ENCODE measurements around the gene CD164L2.

CD164L2 gene

DNA sequence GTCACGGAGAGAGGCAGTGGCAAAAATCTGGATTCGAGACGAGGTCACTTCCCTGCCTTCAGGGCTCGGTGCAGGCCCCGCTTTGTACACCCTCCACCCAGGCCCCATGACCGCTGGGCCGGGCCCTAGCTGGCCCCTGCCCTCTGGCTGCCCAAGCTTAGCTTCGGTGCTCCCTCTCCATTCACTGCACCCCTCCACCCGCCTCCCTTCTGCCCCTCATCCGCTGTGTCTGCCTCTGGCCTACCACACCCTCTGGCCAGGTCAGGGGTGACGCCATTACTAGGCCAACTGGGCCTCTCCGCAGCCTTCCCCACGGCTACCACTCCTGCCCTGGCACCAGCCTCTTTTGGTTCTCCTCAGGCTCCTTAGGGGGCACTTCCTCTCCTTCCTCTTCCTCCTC is 528 bp upstream of the CD164L2 start:
- DNase-seq: no peak

DNA sequence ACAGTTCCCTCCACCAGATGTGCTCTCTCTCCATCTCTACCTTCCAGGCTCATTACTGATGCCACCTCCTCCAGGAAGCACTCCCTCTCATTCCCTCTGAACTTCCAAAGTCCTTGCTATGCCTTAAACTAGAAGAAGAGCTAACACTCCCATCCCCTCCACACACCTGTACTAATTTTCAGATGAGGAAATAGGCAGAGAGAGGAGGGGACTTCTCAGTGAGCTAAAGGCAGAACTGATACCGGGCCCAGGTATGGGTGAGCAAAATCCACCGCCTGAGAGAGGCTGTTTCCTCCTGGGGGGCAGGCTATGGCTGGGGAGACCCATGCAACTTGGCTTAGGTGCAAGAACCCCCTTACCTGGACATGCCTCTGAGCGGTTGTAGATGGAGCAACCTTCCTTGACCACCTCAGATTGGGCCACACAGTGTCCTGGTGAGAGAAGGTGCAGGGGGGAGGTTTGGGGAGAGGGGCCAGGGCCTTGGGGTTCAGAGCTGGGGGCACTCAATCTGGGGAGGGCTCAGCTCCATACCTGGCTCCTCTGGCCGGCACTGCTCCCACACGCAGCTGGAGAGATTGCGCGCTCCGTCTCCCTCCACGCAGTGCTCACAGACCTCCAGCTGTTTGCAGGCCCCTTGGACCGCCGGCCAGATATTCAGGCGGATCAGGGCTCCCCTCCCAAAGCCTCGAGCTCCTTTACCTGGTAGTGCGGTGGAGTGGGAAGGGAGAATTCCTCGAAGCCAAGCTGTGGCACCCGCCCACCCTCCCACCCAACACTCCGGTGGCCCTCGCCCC is 967 bp downstream of the CD164L2 start:
- no peak for DNase-seq

DNA sequence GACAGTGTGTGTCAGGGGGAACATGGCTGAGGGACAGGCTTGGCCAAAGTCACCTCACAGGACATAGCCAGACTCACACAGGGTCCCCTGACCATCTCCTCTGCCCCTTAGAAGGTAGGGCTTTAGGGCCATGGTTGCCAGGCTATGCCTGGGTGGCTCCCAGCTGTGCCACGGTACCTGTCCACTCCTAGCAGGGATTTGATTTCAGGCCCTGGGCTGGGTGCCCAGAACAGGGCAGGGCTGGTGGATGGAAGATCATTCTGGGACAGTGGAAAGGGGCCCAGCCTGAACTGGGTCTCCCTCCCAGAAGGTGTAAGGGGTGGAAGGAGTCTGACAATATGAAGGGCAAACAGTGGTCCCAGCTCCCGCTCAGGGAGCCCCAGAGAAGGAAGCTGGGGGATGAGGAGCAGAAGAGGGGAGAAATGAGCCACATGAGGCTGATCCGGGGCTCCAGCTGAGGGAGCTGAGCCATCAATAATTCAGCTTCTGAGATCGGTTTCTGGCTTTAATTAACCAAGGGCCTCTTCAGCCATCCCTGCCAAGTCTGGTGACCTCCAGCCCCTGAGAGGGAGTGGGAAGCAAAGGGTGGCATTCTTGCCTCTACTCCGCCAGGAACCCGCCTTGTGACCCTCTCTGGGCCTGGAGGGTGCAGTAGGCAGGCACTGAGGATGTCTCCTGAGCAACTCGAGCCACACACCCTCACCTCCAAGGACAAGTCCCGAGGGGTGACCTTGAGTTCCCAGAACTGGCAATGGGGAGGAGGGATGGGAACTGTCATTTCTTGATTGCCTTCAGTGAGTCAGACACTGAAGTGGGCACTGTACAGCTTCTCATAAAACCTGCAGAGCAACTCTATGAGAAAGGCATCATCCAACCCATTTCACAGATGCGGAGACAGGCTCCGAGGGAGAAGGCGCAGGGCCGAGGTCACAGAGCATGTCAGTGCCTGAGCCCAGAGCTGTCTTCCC is 2.1 kb downstream of the CD164L2 start:
- no peak for DNase-seq

DNA sequence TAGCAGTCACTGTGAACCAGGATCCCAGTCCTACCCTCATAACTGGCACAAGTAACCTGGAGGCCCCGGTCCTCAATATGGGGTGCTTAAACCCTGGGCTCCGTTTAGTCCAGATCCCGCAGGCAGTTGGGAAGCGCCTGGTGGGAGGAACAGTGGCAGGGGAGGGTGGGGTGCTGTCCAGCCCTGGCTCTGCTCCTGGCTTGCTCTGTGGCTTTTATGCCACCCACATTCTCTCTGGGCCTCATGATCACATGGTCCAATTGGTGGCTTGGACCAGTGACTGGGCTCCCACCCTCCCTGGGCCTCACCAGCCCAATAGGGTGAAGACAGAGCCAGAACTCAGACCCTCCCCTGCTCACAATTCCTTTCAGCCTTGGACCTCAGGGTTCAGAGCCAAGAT is 2.9 kb downstream of the CD164L2 start:
- peak; percentile 19 to 41 for DNase-seq

DNA sequence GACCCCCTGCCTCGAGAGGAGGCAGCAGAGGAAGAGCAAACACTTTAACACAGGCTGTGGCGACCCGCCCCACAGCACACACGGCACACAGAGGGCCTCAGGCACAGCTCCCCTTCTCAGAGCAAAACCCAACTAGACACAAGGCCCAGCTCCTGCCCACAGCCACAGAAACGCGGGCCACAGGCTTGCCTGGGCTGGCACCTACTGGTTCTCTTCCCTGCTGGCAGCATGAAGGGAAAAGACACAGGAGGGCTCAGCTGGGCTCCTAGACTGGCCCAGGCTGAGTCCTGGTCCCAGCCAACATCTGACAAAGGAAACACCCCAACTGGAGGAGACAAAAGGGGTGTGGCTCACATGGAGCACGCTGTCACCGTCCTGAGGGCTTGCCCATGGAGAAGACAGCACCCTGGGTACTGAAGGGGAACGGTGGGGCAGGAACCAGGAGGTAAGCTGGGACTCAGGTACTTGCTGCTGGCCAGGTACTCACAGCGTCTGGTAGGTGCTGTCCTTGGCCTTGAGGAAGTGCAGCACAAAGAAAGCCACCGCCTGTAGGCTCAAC is 3.5 kb downstream of the CD164L2 start:
- DNase-seq: no peak

DNA sequence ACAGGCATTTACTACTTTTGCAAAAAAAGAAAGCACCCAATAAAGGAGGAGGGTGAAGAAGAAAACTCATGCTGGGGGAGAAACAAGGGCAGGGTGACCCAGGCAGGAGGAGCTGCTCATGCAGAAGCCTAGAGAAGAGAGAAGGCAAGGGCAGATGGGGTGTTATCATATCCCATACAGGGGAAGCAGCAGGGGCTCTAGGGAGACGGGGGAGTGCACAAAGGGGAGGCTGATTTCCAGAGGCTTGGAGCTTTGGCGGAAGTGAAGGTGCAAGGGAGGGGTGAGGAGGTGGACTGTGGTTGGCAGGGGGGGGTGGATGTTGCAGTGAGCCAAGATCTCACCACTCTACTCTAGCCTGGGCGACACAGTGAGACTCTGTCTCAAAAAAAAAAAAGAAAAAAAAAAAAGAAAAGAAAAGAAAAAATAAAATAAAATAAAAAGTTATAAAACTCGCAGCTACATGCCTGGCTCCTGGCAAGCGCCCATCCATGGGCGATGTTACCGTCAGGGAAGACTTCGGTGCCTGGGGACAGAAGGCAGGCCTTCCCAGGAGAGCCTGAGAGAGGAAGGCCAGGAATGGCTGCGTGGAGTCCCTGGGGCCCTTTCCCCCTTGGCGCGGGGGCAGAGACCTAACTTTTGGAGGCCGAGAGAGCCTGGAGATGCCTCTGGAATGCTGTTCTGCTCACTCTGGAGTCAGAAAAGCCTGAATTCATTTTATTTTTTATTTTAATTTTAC is 5.2 kb downstream of the CD164L2 start:
- no peak for DNase-seq

DNA sequence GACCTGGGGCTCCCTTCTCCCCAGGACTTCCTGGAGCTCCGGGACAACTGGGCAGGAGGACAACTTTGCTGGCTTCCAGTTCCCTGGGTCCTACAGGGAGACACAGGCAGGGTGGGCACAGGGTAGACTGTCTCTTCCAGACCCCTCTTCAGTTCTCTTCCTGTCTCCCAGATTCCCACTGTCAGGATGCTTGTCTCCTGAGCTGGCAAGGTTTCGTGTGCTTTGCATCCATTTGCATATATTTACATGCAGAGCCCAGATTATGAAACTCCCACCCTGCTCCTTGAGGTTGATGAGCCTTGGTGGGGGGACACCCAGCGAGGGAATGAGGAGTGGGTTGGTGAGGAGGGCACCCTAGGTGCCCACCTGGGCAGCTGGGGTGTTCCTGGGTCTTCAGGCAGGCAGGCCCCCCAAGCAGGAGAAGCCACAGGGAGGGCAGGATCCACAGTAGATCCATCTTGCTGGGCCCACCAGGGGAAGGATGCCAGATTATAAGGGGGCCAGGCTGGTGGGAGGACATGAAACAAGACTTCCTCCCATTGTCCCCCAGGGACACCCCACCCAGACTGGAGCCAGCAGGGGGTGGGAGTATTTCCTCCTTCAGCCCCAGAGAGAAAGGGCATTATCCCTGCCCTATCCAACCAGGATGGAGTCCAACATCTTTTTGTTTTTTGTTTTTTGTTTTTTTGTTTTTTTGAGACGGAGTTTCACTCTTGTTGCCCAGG is 8.6 kb downstream of the CD164L2 start, which contains the start of gene FCN3:
Gene FCN3, minus strand, starts transcription at position 463 of the 725 bp plus-strand sequence. Its CDS starts 6 bp downstream, at position 457.
- DNase-seq: no peak

DNA sequence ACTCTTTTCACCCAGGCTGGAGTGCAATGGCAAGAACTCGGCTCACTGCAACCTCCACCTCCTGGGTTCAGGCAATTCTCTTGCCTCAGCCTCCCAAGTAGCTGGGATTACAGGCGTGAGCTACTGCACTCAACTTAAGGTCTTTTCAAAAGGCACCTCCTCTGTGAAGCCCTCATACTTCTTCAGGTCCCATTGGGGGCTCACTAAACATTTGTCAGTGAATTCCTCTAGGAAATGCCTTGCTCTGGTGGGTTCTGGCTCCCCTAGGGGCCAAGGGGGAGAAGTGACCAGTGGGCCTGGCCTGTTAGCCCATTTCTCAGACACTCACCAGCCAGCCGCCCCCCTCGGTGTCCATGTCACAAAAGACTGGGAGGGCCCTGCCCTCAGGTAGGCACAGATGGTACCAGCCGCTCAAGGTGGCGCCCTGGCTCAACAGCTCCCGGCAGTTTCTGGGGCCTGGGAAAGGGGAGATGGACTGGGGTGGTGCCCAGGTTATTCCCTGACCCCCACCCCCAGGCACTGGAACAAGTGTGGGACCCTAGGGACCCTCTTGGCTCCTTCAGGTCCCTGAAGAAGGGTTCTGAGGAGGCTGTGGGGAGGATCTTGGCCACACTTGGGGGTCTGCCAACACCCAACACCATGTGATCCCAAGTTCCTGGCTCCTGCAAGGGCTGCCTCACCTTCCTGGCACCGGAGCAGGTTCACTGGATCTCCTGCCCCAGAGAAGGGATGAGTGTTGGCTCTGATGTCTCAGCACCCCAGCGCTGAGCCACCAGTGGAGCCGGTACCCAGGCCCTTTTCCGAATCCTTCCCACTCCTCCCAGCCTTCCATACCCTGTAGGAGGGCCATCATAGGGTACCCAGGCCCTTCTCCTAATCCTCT is 10.1 kb downstream of the CD164L2 start:
- DNase-seq: no peak

DNA sequence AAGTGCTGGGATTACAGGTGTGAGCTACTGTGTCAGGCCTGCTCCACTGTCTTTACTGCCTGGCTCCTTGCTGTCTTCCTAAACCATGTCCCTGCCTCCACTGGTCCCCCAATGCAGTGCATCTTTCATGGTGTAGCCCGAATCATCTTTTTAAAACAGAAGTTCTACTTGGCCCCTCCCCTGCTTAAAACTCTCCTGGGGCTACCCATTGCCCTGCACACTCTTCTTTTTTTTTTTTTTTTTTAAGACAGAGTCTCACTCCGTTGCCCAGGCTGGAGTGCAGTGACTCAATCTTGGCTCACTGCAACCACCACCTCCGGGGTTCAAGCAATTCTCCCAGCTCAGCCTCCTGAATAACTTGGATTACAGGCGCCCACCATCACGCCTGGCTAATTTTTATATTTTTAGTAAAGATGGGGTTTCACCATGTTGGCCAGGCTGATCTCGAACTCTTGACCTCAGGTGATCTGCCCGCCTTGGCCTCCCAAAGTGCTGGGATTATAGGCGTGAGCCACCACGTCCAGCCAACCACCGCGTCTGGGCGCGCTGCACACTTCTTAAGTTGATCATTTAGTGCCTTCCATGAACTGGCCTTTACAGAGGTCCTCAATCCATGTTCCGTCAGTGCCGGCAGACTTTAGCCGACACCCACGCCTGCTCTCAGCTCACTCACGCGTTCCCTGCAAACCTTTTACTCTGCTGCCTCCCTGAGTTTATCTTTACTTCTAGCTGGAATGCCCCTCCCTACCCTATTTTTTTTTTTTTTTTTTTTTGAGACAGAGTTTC is 10.9 kb downstream of the CD164L2 start:
- no peak for DNase-seq

DNA sequence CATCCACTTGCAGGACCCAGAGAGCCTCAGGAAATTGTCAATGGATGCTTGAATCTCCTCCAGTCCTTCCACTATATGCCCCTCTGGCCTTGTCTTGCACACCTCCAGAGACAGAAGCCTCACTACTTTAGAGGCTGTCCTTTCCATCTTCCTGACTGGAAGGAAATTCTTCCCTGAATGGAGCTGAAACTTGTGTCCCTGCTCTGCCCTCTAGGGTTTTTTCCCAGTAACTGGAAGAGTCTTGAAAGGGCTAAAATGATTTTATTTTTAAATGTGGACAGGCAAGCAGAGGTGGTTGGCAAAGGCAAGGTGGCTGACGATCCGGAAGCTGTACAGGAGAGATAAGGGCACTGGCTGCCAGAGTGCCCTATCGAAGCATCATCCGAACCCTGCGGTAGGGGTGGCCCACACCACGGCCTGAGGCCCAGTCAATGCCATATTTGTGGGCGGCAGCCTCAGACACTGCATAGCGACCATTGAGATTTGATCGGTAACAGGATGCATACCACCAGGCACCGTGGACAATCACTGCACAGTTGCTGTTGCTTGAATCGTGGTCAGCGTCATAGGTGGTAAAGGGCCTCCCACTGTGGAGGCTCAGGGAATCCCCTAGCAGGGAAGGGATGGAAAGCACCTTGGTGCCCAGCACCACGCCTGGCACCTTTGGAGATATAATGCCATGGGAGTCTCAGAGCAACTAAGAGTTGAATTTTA is 14.1 kb downstream of the CD164L2 start:
- DNase-seq: no peak

DNA sequence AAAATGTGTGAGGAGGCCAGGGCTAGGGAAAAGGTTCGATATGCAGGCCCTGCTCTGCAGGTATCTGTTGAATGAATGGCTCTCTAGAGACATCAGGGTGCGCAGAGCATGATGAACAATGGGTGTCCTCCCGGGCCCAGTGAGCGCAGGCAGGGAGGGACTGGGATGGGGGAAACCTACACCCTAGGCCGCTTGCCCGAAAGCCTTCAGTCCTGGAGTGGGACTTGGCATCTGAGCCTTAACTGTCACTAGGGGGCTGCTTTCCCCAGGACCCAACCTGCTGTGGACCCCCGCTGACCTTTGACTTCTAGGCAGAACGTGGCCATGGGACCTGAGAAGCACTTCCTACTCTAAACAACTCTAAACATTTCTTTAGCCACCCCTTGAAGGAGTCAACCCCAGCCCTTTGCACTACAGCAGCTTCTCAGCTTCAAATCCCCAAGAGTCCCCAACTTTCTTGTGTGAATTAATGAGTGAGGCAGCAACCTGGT is 15.9 kb downstream of the CD164L2 start:
- DNase-seq: no peak

DNA sequence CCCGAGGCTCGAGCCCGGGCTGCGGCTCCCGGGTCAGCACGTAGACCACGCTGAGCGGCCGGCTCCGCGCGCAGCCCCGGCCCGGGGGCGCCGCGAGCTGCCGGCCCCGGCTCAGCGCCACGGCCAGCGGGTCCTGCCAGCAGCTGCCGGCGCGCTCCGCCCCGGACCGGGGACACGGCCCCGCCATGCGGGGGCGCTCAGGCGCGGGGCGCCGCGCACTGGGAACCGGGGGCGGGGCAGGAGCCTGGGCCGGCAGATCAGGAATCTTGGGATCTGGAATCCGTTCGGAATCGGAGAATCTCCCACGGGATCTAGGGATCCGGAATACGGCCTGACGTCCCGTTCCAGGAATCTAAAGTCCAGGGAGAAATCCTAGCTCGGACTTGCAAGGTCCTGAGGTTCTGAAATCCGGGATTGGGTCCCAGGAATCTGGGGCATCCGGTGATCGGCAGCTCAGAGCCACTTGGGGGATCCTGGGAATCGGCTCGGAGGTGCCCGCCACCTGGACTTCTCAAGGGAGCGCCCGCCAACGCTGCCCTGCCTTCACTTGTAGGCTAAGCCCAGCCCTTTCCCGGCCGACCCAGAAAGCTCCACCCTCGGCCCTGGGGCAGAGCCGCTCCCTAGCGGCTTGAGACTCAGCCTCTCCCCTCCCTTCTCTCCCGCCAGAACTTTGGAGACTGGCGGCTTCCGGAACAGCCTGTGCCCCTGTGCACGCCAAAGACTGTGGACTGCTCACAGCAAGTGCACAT is 16.5 kb downstream of the CD164L2 start, which contains the start of gene MAP3K6:
Gene MAP3K6, minus strand, starts transcription at position 551 of the 749 bp plus-strand sequence. Its CDS starts 364 bp downstream, at position 187.
- DNase-seq: peak; percentile 53 to 62

DNA sequence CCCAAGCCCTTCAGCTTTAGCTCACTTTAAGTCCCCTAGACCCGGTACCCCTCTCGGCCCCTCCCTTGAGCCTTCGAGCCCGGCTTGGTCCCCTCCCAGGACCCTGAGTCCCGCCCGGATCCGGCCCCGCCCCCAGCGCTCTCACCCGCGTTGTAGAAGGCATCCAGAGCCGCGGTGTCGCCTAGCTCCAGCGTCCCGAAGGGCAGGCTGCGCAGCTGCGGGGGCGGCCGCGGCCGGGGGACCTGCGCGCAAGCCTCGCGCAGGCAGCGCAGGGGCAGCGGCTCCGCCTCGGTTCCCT is 17.1 kb downstream of the CD164L2 start:
- peak; percentile 69 to 80 for DNase-seq

DNA sequence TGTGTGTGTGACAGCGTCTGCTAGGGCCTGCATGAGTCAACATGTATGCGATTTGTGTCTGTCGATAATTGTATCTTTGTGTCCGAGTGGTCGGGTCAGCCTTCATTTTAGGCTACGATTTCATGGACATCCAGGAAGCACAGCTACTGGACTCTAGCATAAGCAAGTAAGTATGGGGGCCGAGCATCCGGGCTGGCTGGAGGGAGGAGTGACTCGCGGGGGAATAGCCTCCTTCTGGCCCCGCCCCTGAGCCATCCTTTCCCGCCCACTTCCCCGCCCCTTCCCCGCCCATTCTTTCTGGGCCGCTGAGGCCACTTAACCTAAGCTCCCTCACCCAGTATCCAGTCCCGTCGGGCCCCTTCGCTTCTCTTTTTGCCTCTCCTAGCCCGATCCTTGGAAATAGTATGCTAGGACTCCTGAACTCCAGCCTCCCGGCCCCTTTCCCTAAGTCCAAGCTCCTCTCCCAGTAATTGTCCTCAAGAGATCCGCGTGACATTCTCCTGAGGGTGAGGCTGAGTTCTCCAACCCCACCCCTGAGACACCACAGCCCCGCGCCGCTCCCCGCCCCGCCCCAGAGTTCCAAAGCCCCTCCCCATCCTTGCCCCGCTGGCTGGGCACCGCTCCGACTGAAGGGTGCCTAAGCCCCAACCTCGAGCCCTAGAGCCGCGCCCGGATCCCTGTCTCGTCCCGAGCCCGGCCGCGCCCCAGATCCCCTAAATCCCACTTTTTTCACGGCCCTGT is 17.6 kb downstream of the CD164L2 start:
- peak; percentile 87 to 88 for DNase-seq

DNA sequence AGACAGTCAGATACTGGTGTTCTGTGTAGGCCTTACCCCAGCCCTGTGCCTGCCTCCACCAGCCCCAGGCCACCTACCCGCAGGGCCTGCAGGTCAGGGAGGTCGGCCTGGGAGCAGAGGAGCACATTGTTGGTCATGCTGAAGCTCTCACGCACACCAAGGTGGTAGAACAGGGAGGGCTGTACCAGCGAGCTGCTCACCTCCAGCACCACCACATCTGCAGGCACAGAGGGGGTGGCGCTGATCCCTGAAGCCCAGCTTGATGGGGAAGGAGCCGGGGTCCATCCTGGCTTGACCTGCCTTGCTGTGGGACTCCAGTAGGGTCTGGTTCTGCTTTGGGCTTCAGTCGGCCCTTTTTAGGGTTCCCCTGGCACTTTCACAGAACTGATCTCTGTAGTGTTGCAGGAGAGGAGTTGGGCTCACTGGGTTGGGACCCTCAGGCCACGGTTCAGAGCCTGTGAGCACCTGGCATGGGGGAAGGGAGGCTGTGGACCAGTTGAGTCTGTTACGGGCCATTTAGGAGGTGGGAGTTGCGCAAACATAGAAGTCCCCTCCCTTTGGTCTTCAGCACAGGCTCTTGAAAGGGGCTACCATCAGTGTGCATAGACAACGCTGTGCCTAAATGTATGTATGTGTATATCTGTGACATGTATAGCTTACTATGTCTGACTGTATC is 18.3 kb downstream of the CD164L2 start:
- no peak for DNase-seq

DNA sequence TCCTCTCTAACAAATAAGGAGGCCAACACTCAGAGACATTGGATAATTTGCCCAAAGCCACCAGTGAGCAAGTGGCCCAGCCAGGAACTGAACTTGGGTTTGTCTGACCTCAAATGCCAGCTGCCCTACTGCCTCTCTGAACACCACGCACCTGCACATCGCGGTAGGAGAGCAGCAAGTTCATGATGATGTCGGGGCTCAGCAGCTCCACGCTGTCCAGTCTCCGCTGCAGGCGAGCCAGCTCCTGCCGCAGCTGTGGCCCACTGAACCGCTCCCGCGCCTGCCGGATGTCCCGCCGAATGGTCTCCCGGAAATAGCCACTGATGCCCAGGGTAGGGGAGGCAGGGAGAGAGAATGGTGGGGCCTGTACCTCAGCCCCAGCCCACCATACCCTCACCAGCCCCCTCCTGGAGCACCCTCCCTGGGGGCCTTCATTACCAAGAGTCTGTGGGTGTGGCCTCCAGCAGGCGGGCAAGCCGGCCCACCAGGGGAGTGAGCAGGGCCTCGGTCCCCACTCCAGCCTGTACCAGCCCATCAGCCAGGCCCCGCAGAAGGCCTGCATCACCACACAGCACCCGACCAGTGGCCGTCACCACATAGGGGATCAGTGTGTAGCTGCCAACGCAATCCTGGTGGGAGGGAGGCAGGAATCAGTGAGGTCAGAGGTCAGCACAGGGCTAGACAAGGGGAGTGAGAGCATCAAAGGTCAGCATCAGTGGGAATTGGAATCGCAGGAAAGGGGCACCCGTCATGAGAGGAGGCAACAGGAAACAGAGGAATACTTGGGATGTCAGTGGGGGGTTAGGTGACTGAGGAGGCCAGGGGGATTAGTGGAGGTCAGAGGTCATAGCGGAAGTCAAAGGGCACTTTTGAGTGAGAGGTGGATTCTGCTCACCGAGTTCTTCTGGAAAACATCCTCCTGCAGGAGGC is 19.1 kb downstream of the CD164L2 start:
- no peak for DNase-seq

Data from inflammatory macrophage (primary cell).